ENCODE measurements around the gene SMDT1.

The SMDT1 gene

GRCh38 chr22:42079319-42080251, at the start of gene SMDT1:
Gene SMDT1, plus strand, starts transcription at chr22:42079700. Its CDS starts 69 bp downstream, at chr22:42079769.
- peak; percentile 96 for DNase-seq

GRCh38 chr22:42033263-42034181, 46.0 kb upstream of the SMDT1 start:
- no peak for DNase-seq

- DNase-seq: no peak
Observed at GRCh38 chr22:42035256-42035655, 44.2 kb upstream of the SMDT1 start.

GRCh38 chr22:42039271-42039670, 40.2 kb upstream of the SMDT1 start:
- no peak for DNase-seq

- DNase-seq: no peak
Observed at GRCh38 chr22:42041784-42042183, 37.7 kb upstream of the SMDT1 start.

GRCh38 chr22:42050641-42051180, 28.8 kb upstream of the SMDT1 start:
- no peak for DNase-seq

GRCh38 chr22:42052765-42053164, 26.7 kb upstream of the SMDT1 start:
- DNase-seq: no peak

GRCh38 chr22:42056757-42057511, 22.6 kb upstream of the SMDT1 start:
- DNase-seq: peak in 1 of 2 experiments; percentile 3

- no peak for DNase-seq
Observed at GRCh38 chr22:42060489-42060888, 19.0 kb upstream of the SMDT1 start.

GRCh38 chr22:42061041-42061440, 18.5 kb upstream of the SMDT1 start:
- DNase-seq: no peak

- DNase-seq: no peak
Observed at GRCh38 chr22:42062506-42063170, 16.9 kb upstream of the SMDT1 start.

GRCh38 chr22:42064629-42065028, 14.9 kb upstream of the SMDT1 start:
- DNase-seq: no peak

GRCh38 chr22:42065438-42066125, 13.9 kb upstream of the SMDT1 start:
- DNase-seq: no peak

- no peak for DNase-seq
Observed at GRCh38 chr22:42066126-42066761, 13.3 kb upstream of the SMDT1 start.

GRCh38 chr22:42066937-42067336, 12.6 kb upstream of the SMDT1 start:
- no peak for DNase-seq

GRCh38 chr22:42067671-42068251, 11.7 kb upstream of the SMDT1 start:
- no peak for DNase-seq

GRCh38 chr22:42068291-42068690, 11.2 kb upstream of the SMDT1 start:
- no peak for DNase-seq

- peak; percentile 48 to 54 for DNase-seq
Observed at GRCh38 chr22:42069801-42070516, 9.5 kb upstream of the SMDT1 start.

Measured in Kasumi-1 (cell line).